ENCODE data around the gene TARDBP. TPM values are rescaled to one million over a fixed set of nuclear protein-coding genes. Genes with fewer than 3 reads are reported as not detected.

TARDBP gene
- total and polyA plus RNA-seq, 9 of the 15 experiments (the other 6 are each of a cell fraction or from before 2014, with no cell fraction given), result 122 to 515 (median 243) TPM

DNA sequence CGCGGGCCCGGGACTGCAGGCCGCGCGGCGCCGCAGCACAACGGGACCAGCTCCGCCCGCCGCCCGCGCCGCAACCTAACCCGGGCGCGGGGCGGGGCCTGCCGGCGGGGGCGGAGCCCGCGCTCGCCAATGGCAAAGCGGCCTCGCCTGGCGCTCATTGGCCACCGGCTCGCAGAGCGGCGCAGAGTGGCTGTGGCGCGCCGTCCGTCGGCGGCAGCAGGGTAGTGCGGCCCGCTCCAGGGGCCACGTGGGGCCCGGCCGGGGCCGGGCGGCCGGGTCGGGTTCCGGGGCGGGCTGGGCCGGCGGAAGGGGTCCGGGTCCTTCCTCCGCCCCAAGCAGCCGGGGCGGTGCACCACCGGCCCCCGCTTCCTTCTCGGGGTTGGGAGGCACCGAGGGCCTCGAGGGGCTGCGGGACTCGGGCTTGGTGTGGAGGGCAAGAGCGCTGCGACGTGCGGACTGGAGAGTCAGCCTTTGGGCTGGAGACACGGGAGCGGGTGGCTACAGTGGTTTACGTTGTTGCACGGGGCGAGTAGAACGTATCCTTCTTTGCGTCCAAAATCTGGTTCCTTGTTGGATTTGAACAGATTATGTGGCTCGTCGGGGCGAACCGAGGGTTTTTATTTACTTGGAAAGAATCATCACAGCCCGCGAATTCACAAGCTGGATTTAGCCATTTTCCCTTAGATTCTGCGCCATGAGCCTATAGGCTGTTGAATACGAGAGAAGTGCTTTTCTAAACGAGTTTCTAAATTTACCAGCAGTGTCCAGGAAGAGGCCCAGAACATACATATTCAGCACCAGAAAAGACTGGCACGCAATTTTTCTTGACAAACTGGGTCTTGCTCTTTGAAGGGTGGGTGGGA lies 47.7 kb downstream of the TARDBP start, which contains the start of gene SRM (continued):
- TF ChIP-seq KLF6 (CRISPR knock-in tag; IDR thresholded peaks at IDR 0.05; ENCODE audit: borderline replicate concordance) (no peak), ARID4B (CRISPR knock-in tag; IDR thresholded peaks at IDR 0.05) (peak; percentile 76), HCFC1 (IDR thresholded peaks at IDR 0.05; ENCODE audit: low read depth, low read length) (peak; percentile 72), RBBP5 (IDR thresholded peaks at IDR 0.05; ENCODE audit: borderline replicate concordance, insufficient read depth, low read length, poor library complexity, severe bottlenecking) (peak; percentile 74), KDM2B (CRISPR knock-in tag; IDR thresholded peaks at IDR 0.05) (0 out of 2 replicates have a peak, but pooled peaks have one; percentile 42), BMI1 (IDR thresholded peaks at IDR 0.05; ENCODE audit: low read length) (no peak), FOSL1 (tag; conservative IDR thresholded peaks at IDR 0.05) (0 out of 2 replicates have a peak, but pooled peaks have one; percentile 8), TRIM28 (IDR thresholded peaks at IDR 0.05) (no peak), MAX (CRISPR knock-in tag; IDR thresholded peaks at IDR 0.05) (no peak; the same call in 1 of the 2 replicates), TBP (optimal IDR thresholded peaks at IDR 0.05; ENCODE audit: low read depth, low read length) (peak; percentile 84), ZNF695 (CRISPR knock-in tag; IDR thresholded peaks at IDR 0.05) (no peak), CBX1 (IDR thresholded peaks at IDR 0.05; ENCODE audit: low read depth) (no peak), SRSF1 (IDR thresholded peaks at IDR 0.05; ENCODE audit: low read depth, low read length) (no peak), POLR2A (conservative IDR thresholded peaks at IDR 0.05) (peak; percentile 88), BHLHE40 (IDR thresholded peaks at IDR 0.05; ENCODE audit: low read length) (0 out of 2 replicates have a peak, but pooled peaks have one; percentile 8), SMAD2 (IDR thresholded peaks at IDR 0.05; ENCODE audit: low read depth, low read length) (no peak), ZNF23 (CRISPR knock-in tag; IDR thresholded peaks at IDR 0.05) (no peak)
- TF ChIP-seq, protein P1, sequence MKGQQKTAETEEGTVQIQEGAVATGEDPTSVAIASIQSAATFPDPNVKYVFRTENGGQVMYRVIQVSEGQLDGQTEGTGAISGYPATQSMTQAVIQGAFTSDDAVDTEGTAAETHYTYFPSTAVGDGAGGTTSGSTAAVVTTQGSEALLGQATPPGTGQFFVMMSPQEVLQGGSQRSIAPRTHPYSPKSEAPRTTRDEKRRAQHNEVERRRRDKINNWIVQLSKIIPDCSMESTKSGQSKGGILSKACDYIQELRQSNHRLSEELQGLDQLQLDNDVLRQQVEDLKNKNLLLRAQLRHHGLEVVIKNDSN (CRISPR knock-in tag; IDR thresholded peaks at IDR 0.05), result peak; percentile 53; the same call in 1 of the 2 replicates
- TF ChIP-seq, protein P2, sequence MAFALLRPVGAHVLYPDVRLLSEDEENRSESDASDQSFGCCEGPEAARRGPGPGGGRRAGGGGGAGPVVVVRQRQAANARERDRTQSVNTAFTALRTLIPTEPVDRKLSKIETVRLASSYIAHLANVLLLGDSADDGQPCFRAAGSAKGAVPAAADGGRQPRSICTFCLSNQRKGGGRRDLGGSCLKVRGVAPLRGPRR (CRISPR knock-in tag; IDR thresholded peaks at IDR 0.05), result no peak
- TF ChIP-seq, protein P3, sequence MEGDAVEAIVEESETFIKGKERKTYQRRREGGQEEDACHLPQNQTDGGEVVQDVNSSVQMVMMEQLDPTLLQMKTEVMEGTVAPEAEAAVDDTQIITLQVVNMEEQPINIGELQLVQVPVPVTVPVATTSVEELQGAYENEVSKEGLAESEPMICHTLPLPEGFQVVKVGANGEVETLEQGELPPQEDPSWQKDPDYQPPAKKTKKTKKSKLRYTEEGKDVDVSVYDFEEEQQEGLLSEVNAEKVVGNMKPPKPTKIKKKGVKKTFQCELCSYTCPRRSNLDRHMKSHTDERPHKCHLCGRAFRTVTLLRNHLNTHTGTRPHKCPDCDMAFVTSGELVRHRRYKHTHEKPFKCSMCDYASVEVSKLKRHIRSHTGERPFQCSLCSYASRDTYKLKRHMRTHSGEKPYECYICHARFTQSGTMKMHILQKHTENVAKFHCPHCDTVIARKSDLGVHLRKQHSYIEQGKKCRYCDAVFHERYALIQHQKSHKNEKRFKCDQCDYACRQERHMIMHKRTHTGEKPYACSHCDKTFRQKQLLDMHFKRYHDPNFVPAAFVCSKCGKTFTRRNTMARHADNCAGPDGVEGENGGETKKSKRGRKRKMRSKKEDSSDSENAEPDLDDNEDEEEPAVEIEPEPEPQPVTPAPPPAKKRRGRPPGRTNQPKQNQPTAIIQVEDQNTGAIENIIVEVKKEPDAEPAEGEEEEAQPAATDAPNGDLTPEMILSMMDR (IDR thresholded peaks at IDR 0.05 in 2 of 3, conservative IDR thresholded peaks at IDR 0.05 in 1 of 3; ENCODE audit: insufficient read depth in 2 of 3, low read depth in 1 of 3, low read length in 3 of 3), result peak in 2 of 3 experiments; percentile 13 to 67; a peak in 4 of 6 replicates

Data from K562 (cell line).